Erythroblast (primary cell): ENCODE measurements around the gene FRS2.

Experiments used
- DNase-seq, 2 experiments: peaks; one replicate each; lab custom pipeline; 2025; lab: John Stamatoyannopoulos, UW
- GATA1 ChIP-seq: IDR thresholded peaks from 2 replicates; pipeline ENCODE4 v1.6.1; 2011; ENCODE audit warnings: low read depth, mild to moderate bottlenecking, control low read depth, low read length, moderate library complexity
- POLR2A ChIP-seq: IDR thresholded peaks from 2 replicates; pipeline ENCODE4 v1.6.1; 2011; ENCODE audit warnings: mild to moderate bottlenecking, low read length

Gene FRS2

DNA sequence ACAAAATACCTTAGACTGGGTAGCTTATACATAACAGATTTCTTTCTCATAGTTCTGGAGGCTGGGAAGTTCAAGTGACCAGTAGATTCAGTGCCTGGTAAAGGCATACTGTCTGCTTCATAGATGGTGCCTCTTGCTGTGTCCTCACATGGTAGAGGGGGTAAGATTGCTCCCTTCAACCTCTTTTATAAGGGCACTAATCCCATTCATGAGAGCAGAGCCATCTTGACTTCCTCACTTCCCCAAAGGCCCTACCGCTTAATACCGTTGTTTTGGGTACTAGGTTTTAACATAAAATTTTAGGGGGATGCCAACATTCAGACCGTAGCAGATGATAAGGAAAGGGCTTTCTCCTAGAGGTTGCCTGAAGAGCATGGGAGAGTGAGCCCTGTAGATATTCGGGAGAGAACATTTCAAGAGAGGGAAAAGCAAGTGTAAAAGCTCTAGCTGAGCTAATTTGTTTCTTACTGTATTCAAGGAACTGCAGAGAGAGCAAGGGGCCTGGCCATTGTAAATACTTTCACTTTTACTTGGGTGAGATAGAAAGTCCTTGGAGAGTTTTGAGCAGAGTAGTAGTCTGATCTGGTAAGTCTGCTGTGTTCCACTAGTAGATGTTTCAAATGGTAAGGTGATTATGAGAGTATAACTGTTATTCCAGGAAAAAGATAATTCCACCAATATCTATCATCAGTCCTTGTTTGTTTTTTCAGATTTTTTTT lies 27.3 kb downstream of the FRS2 start:
- no peak for TF ChIP-seq GATA1
- no peak for TF ChIP-seq POLR2A
- DNase-seq, result peak in 1 of 2 experiments; percentile 33

DNA sequence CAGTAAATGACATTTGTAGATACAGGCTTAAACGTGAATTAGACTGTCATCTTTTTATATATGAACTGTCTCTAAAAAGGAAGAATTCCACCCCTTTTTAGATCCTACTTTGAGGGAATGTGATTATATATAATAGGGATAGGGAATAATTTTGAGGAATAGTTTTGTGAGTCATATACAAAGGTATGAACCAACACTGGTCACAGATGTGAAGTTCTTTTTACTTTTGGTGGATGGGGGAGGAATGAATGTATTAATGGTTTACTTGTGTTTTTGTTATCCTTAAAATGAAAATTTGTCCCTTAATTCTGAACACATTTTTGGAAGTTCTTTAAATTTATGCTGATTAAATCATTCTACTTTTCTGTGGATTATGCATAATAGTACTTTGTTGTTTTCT lies 30.4 kb downstream of the FRS2 start:
- DNase-seq, result no peak
- TF ChIP-seq GATA1, result no peak
- no peak for TF ChIP-seq POLR2A

DNA sequence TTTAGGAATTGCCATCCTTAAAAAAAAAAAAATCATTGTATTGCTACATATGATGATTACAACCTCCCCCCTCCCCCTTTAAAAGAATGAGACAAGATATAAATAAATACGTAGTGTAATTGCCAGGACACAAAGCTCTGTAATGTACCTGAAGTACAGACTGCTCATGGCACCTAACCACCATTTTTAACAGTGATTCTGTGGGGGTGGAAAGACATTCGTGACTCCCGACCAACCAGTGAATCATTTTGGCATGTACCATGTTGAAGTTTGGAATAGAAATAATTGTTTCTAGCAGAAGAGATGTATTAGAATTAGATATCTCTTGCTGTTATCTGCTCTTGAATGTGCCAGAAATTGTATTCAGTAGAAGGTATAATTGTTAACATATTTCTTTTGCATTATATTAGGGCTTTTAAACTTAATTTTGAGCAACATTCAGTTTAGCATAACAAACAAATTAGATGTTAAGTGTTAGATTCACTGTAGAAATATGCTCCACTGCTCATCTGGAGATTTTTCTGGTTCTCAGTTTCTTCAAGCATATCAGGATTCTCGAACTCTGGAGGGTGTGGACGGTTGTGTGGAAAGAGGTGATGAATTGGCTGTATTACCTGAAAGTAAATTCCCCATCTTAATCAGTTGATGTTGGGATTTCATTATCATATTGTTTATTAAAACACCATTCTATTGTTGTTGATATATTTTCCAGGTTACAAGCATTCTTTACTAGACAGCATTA lies 31.1 kb downstream of the FRS2 start:
- no peak for DNase-seq
- TF ChIP-seq GATA1 (no peak), POLR2A (no peak)

DNA sequence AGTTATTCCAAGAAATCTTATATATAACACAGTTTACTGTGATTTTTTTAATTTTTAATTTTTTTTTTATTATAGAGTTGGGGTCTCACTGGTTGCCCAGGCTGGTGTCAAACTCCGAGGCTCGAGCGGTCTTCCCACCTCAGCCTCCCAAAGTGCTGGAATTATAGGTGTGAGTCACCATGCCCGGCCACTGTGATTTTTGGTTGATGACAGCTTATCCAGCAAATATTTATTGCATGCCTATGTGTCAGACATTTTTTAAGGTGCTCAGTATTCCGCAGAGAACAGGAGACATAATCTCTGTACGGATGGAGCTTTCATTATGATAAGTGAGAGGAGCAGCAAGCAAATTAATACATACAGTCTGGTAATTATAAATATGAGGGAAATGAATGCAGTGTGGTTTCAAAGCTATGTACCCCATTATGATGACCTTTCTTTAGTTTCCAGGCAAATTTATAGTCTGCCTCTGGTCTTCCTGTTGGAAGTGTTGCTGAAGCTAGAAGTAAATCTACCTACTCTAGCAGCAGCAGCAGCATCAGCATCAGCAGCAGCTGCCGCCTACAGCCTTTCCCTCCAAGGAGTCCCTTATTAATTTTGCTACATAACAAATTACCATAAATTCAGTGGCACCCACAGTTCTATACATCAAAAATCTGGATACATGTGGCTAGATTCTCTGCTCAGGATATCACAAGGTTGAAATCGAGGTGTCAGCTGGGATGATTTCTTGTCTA lies 32.3 kb downstream of the FRS2 start:
- no peak for DNase-seq
- TF ChIP-seq GATA1 (no peak), POLR2A (no peak)

DNA sequence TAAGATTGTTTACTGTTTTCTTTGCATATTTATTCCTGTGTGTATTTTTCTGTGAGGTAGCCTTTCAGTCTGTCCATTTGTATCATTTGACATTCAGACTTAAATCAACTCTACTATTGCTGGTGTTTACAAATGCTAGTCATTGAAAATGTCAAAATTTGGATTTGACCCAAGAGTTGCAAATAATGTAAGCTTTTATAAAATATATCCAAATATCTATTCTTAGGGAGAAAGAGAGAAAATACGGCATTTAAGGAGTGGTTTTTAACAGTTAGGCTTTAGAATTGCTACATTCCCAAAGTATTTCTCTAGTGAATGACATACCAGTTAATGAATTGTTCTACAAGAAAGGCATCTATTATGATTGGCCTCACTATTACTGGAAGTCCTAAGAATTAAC lies 37.9 kb downstream of the FRS2 start:
- DNase-seq, result no peak
- no peak for TF ChIP-seq POLR2A
- TF ChIP-seq GATA1, result no peak

DNA sequence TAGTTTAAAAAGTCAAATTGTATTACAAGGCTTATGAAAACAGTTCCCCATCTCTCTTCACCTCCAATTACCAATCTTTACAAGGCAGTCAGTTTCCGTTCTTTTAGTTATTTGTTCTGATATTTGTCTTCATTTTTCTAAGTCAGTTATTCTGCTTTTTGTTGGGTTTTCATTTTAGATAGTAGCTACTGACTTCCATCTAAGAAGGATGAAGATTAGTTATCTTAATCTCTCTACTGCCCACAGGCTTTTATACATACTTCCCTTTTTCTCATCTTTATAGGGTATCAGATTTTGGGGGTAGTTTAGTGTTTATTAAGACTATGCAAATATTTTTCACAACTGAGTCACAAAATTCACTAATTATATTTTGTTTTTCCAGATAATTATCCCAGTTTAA lies 38.4 kb downstream of the FRS2 start:
- no peak for DNase-seq
- TF ChIP-seq POLR2A (no peak), GATA1 (no peak)

DNA sequence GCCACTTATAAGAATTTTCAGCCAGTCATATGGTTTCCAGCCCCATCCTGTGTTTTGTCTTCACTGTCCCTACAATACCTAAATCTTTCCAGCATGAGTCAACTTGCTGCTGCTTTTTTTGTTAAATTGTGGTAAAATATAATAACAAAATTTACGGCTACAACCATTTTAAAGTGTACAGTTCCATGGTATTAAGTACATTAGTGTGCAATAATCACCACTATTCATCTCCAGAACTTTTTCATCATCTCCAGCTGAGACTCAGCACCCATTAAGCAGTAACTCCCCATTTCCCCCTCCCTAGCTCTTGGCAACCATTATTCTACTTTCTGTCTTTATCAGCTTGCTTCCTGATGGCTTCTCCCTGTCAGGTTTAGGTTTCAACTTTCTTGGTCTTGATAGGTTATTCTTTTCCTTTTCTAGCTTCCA lies 39.1 kb downstream of the FRS2 start:
- TF ChIP-seq POLR2A, result no peak
- no peak for TF ChIP-seq GATA1
- no peak for DNase-seq

DNA sequence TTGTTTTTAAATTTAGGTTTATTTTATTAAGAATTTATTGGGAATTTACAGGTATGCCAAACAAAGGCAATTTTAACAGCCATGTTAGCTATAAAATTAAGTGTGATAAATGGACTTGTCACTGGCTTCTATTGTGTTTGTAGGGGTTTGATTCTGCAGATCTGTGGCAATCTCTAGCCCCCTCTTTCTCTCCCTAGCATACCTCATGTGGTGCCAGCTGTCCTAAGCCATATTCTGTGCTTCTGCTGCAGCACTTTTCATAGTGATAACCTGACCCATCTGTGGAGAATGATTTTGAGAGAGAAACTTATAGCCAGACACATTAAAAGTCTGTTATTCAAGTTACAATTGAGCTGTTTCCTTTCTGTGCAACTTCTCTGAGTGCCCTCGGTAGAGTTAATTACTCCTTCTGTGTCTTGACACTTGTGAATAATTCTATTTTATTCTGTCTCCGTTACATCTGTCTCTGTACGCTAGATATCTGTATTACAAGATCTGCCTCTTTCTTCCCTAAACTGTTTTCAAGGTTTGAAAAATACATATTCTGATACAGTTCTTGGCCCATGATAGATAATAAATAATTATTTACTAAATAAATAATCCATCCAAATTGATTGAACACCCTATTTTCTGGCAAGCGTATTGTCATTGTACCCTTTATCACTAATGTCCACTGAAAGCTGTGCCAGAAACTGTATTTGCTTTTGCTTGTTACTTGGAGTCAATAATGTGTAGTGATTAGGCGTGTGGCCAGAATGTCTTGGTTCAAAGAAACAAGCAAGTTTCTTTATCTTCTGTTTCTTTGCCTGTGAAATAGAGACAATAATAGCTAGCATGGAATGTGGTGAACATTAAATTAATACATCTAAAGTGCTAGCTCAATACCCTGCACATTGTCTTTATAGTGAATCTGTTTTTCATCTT lies 40.0 kb downstream of the FRS2 start:
- TF ChIP-seq GATA1 (no peak), POLR2A (no peak)
- no peak for DNase-seq

DNA sequence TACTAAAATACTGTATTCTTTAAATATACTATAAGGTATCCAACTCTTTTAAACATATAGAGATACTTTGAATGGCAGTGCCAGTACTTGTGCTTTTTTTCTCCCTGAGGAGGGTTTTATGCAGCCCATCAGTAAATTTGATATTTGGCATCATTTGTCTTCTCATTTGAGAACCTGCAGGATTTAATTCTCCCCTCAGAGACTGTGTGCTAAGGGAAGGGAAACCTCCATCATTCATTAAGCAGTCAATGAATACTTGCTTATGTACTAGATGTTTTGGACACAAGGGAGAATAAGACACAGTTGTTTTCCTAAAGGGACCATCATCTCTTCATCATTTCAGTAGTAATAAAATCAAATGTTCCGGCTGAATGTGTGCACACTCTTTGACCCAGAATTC lies 40.8 kb downstream of the FRS2 start:
- TF ChIP-seq POLR2A, result no peak
- no peak for TF ChIP-seq GATA1

DNA sequence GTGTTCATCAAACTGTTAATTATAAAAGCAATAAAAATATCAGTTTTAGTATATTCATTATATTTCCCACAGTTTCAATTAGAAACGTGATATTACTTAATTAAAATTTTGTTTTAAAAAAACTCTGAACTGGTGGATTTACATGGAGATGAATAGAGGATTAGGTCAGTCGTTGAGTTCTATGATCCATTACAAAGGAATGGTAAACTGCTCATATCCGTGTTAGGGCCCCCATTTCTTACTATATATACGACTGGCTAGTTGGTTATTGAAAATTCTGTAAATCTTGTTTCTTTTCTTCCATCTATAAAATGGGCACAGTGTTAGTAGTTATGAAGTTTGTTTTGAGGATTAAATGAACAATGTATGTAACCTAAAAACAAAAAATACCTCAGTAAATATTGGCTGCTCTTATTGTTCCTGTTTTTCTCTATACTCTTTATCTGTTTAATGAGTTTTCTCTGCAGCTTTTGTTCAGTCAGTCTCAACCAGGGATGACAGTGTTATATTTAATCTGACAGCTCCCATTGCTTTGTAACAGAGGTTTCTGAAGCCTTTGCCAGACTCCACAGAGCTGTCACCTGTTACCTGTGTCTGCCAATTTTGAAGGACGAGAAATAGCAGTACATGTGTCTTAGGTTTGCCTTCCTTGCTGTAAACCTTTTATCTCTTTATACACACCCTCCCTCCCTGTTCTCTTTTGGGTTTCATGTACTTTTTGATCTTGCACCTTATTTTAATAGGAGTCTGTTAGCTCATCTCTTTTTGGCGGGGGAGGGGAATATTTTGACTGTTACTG lies 41.5 kb downstream of the FRS2 start:
- no peak for DNase-seq
- TF ChIP-seq POLR2A (no peak), GATA1 (no peak)

More for the DNA sequence above, 40.8 kb downstream of the FRS2 start:
- no peak for DNase-seq

DNA sequence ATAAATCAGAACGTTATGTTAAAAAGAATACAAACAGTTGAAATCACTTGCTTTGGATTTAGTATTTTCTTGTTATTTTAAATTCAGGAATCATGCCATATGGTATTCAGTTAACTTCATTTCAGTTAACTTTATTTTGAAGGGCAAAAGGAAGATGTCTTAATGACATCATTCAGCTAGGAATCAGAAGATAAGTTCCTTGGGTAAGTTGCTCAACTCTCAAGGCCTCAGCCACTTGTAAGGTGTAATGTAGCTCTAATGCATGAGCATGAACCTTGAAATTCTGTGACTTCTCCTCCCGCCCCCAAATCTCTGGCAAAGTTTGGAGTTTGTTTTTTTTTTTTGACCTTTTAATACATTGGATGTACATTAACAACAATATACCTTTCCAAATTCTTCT lies 42.6 kb downstream of the FRS2 start:
- peak in 1 of 2 experiments; percentile 29 for DNase-seq
- no peak for TF ChIP-seq GATA1

DNA sequence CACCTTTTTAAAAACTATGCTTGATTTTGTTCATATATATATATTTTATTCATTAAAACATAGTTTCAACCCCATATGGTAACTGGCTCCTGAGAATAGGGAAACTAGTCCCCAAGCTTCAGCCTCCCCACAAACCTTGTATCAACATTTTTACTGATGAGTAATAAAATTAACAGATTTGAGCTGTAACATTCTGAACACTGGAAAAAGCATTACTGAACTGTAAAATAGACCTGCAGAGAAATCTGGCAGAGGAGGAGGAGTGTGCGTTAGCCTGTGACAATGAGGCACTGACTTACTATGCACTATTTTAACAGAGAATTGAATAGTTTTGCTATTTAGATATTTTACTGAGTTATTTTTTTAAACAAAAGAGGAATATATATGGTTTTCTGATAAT lies 43.1 kb downstream of the FRS2 start:
- TF ChIP-seq GATA1 (no peak), POLR2A (no peak)
- no peak for DNase-seq

DNA sequence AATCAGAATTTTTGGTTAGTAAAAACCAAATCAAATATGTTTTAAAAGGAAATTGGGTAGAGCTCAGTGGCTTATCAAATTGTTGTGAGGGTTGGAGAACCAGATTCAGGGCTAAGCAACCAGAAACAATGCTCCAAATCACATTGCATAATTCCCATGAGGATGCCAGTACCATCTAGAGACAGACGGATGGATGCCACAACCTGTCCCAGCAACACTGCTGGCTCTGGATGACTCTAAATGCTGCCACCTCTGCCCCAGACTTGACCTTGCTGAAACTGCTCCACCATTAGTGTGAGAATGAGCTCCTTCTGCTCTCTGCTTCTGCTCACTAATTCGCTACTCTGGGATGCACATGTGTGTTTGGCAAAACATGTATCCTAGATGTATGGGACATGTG lies 43.9 kb downstream of the FRS2 start:
- TF ChIP-seq POLR2A, result no peak
- TF ChIP-seq GATA1, result no peak
- no peak for DNase-seq
